ENCODE data around the gene GPR21.

- no peak for TF ChIP-seq GATA2 (IDR thresholded peaks at IDR 0.05; ENCODE audit: low read depth, low read length)
- no peak for TF ChIP-seq GATA3 (IDR thresholded peaks at IDR 0.05; ENCODE audit: low read depth, low read length)
Observed at GRCh38 chr9:123043081-123043939, 9.8 kb downstream of the GPR21 start.
